Measurements from ENCODE around the gene CCDC59.

Gene CCDC59

DNA sequence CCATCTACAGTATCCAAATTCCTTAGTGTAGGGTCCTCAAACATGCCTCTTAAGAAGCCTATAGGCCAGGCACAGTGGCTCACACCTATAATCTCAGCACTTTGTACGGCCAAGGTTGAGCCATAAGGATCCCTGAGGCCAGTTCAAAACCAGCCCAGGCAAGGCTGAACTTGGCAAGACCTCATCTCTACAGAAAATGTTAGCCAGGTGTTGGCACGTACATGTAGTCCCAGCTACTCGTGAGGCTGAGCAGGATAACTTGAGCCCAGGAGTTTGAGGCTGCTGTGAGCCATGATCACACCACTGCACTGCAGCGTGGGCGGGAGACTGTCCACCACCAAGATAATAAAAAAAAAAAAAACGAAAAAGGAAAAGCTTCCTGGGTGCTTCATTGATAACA lies 6.8 kb downstream of the CCDC59 start:
- Mint-ChIP-seq H3K4me1 (ENCODE audit: low read depth) (peaks cover 18% of the 10 kb centered on the region), H3K4me3 (no peak overlapping the region), H3K36me3 (ENCODE audit: low read depth) (peaks cover 53% of the 10 kb centered on the region), H3K27ac (peak overlapping the region; percentile 40), H3K27me3 (no peaks in the 10 kb centered on the region), H3K9me3 (no peaks in the 10 kb centered on the region)

DNA sequence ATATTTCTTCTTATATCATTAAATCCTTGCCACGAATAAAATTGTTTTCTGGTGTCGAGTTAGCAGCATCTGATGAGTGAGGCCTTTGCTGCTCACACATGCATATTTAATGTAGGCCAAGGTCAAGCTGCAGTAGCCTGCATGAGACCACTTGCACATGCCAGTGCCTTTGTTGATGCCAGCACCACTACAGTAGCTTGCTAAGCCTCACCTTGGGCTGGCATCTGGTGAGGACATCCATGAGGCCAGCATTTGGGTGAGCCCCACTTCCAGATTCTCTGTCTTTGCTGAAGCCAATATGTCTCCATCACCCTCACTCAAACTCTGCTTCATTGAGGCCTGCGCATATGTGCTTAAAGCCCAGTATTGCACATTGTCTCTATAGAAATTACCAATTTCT lies 8.0 kb downstream of the CCDC59 start:
- H3K4me3 Mint-ChIP-seq, result no peak overlapping the region
- no peaks in the 10 kb centered on the region for H3K9me3 Mint-ChIP-seq
- H3K27me3 Mint-ChIP-seq, result no peaks in the 10 kb centered on the region
- no peak overlapping the region for H3K27ac Mint-ChIP-seq
- peaks cover 5% of the 10 kb centered on the region for H3K4me1 Mint-ChIP-seq (ENCODE audit: low read depth)
- H3K36me3 Mint-ChIP-seq (ENCODE audit: low read depth), result peaks cover 41% of the 10 kb centered on the region

DNA sequence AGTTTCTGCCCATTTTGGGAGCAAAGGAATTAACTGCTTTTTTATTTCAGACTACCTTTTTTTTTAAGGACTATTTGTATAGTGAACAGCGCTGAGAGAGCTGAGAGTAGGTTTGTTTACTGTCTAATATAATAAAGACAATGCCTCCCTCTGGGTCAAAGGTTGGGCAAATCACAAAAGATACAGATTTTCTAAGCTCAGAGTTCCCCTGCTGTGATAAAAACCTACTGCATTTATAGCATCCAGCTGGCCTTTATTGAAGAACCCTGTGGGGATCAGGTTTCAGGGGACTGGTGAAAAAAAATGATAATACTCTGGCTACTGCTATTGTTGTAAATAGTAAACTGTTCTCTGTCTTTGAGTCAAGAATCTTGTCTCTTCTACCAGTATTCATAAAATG lies 28.7 kb downstream of the CCDC59 start:
- no peaks in the 10 kb centered on the region for H3K36me3 Mint-ChIP-seq (ENCODE audit: low read depth)

DNA sequence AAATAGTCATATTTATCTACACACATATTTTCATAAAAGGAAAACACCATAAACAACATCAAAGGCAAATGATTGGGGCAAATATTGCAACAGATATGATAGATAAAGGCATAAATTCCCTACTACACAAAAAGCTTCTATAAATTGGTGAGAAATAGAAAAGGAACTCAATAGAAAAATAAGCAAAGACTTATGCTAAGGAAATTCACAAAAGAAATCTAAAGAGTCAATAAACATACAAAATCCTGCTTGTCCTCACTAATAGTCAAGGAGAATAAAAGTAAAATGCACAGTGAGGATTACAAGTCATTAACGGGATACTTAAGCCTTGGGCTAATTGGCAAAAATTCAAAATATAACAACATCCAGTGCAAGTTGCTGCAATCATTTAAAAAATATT lies 30.3 kb downstream of the CCDC59 start:
- Mint-ChIP-seq H3K4me3 (no peak overlapping the region), H3K27ac (no peak overlapping the region), H3K4me1 (ENCODE audit: low read depth) (no peaks in the 10 kb centered on the region), H3K9me3 (no peaks in the 10 kb centered on the region), H3K36me3 (ENCODE audit: low read depth) (no peaks in the 10 kb centered on the region), H3K27me3 (no peaks in the 10 kb centered on the region)

More for the DNA sequence above, 28.7 kb downstream of the CCDC59 start:
- Mint-ChIP-seq H3K27me3 (peaks cover 6% of the 10 kb centered on the region), H3K9me3 (no peaks in the 10 kb centered on the region), H3K4me1 (ENCODE audit: low read depth) (no peaks in the 10 kb centered on the region), H3K27ac (no peak overlapping the region), H3K4me3 (no peak overlapping the region)

DNA sequence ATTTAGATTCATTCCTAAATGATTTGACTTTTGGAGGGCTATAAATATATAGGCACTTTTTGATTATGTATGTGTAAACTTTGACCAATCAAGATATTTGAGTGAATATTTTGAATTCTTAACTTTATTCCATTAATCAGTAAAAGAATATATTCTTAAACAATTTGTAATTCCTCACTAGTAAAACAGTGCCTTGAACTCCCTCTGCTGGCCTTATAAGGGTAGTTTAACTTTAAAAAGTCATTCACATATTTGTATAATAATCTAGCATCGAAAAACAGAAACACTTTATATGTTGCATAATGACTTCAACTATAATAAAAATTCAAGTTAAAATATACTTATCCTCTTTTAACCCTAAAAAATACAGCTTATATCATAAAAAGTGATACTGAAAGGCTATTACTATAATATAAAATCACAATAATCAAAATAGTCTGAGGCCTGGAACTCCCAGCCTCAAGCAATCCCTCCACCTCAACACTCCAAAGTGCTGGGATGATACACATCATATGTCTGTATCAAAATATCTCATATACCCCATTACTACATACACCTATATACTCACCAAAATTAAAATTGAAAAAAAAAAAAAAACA lies 31.2 kb downstream of the CCDC59 start:
- Mint-ChIP-seq H3K27me3 (no peaks in the 10 kb centered on the region), H3K9me3 (no peaks in the 10 kb centered on the region), H3K36me3 (ENCODE audit: low read depth) (no peaks in the 10 kb centered on the region), H3K4me3 (no peak overlapping the region), H3K4me1 (ENCODE audit: low read depth) (no peaks in the 10 kb centered on the region), H3K27ac (no peak overlapping the region)

DNA sequence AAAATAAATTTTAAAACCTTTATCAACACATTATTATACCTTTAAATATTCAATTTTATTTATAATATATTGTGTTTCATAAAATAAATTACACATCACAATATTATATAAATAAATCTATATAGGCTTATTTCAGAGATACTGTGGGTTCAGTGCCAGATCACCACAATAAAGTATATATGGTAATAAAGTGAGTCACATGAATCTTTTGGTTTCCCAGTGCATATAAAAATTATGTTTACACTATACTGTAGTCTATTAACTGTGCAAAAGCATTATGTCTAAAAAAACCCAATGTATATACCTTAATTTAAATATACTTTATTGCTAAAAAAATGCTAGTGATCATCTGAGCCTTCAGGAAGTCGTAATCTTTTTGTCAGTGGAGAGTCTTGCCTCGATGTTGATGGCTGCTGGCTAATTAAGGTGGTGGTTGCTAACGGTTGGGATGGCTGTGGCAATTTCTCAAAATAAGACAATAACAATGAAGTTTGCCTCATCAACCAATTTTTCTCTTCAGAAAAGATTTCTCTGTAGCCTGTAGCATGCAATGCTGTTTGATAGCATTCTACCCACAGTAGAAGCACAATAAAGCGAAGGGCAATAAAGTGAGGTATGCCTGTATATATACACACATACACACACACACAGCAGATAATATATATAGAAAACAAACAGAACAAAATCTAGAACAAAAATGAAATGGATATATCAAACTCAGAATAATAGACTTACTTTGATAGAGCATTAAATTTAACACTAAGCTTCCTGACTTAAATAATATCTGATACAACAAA lies 32.4 kb downstream of the CCDC59 start:
- Mint-ChIP-seq H3K27ac (no peak overlapping the region), H3K4me3 (no peak overlapping the region), H3K27me3 (no peaks in the 10 kb centered on the region), H3K9me3 (no peaks in the 10 kb centered on the region), H3K36me3 (ENCODE audit: low read depth) (no peaks in the 10 kb centered on the region), H3K4me1 (ENCODE audit: low read depth) (no peaks in the 10 kb centered on the region)

DNA sequence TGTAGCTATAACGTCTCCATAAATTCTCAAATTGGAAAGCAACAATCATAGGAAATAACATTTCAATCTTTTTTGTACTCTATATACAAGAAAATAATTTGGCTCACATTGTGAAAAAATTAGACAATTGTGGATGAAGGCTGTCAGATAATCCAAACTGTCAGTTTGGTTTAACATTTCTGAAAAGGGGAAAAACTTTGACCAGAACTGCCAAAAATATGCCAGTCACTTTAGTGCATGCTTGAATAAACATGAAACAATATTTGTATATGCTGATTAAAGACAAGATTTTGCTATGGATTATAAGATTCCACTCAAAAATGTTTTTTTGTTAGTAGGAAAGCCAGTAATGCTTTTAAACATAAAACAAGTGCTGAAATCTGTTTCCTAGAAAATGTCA lies 38.9 kb downstream of the CCDC59 start:
- no peaks in the 10 kb centered on the region for H3K4me1 Mint-ChIP-seq (ENCODE audit: low read depth)
- H3K4me3 Mint-ChIP-seq, result no peak overlapping the region
- H3K27me3 Mint-ChIP-seq, result peaks cover 6% of the 10 kb centered on the region
- H3K9me3 Mint-ChIP-seq, result no peaks in the 10 kb centered on the region
- no peaks in the 10 kb centered on the region for H3K36me3 Mint-ChIP-seq (ENCODE audit: low read depth)
- no peak overlapping the region for H3K27ac Mint-ChIP-seq

DNA sequence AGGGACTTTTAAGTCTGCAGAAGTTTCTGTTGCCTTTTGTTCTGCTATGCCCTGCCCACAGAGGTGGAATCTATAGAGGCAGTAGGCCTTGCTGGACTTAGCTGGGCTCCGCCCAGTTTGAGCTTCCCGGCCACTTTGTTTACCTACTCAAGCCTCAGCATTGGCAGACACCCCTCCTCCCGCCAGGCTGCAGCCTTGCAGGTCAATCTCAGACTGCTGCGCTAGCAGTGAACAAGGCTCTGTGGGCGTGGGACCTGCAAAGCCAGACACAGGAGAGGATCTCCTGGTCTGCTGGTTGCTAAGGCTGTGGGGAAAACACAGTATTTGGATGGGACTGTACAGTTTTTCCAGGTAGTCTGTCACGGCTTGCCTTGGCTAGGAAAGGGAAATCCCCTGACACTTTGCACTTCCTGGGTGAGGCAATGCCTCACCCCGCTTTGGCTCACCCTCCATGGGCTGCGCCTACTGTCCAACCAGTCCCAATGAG lies 43.7 kb downstream of the CCDC59 start:
- H3K27me3 Mint-ChIP-seq, result peaks cover 6% of the 10 kb centered on the region
- no peaks in the 10 kb centered on the region for H3K36me3 Mint-ChIP-seq (ENCODE audit: low read depth)
- H3K27ac Mint-ChIP-seq, result no peak overlapping the region
- no peaks in the 10 kb centered on the region for H3K4me1 Mint-ChIP-seq (ENCODE audit: low read depth)
- no peak overlapping the region for H3K4me3 Mint-ChIP-seq
- peaks cover 4% of the 10 kb centered on the region for H3K9me3 Mint-ChIP-seq

Data from stimulated activated naive CD8-positive, alpha-beta T cell treated with anti-CD3 and anti-CD28 coated beads, Interleukin-15, Interleukin-2, amounts not matched to agents 100 ng/mL and 50 ng/mL, for 24 hours (primary cell).